ENCODE measurements around the gene CREB5.

- TF ChIP-seq HOXA7 (CRISPR knock-in tag; IDR thresholded peaks at IDR 0.05) (no peak), ETV6 (CRISPR knock-in tag; conservative IDR thresholded peaks at IDR 0.05) (no peak), ZNF589 (CRISPR knock-in tag; conservative IDR thresholded peaks at IDR 0.05) (no peak), TCF7L2 (IDR thresholded peaks at IDR 0.05; ENCODE audit: low read depth, low read length) (no peak), DNMT3B (CRISPR knock-in tag; conservative IDR thresholded peaks at IDR 0.05) (no peak), ARID3A (IDR thresholded peaks at IDR 0.05; ENCODE audit: low read depth, low read length) (no peak), USF2 (IDR thresholded peaks at IDR 0.05; ENCODE audit: low read depth, low read length) (no peak), USF2 (CRISPR knock-in tag; IDR thresholded peaks at IDR 0.05; ENCODE audit: borderline replicate concordance) (no peak), ZNF543 (CRISPR knock-in tag; IDR thresholded peaks at IDR 0.05) (no peak), MTF2 (CRISPR knock-in tag; IDR thresholded peaks at IDR 0.05; ENCODE audit: borderline replicate concordance) (no peak), POLR2AphosphoS5 (IDR thresholded peaks at IDR 0.05; ENCODE audit: low read depth, low read length) (no peak), SATB2 (CRISPR knock-in tag; IDR thresholded peaks at IDR 0.05) (no peak)
Observed at GRCh38 chr7:28771906-28772622, 359.7 kb downstream of the CREB5 start.
